Large intestine (tissue), 3 donors: Measurements from ENCODE around the gene CEND1. TPM values are rescaled to one million over a fixed set of nuclear protein-coding genes. Genes with fewer than 3 reads are reported as not detected.

ENCODE experiments used
- DNase-seq, 2 donors: peaks; one replicate each; pipeline versions ENCODE4 v3.0.0 to v3.0.0-alpha.2; 2013
- H3K27ac ChIP-seq: one replicate; pipeline ENCODE4 v1.5.1; 2013; ENCODE audit warnings: low read length
- H3K27me3 ChIP-seq: 2 replicates; pipeline ENCODE4 v1.6.1; 2013; ENCODE audit warnings: low read length; ENCODE audit not compliant: control insufficient read depth, insufficient read depth
- H3K36me3 ChIP-seq: 2 replicates; pipeline ENCODE4 v1.6.1; 2013; ENCODE audit warnings: low read length; ENCODE audit not compliant: control insufficient read depth, insufficient read depth
- H3K4me1 ChIP-seq: one replicate; pipeline ENCODE4 v1.6.1; 2013; ENCODE audit warnings: low read length; ENCODE audit not compliant: control insufficient read depth, insufficient read depth
- H3K4me3 ChIP-seq: one replicate; pipeline ENCODE4 v1.5.1; 2013; ENCODE audit warnings: low read length
- H3K9me3 ChIP-seq: one replicate; pipeline ENCODE4 v1.6.1; 2013; ENCODE audit warnings: mild to moderate bottlenecking, low read depth, low read length, moderate library complexity; ENCODE audit not compliant: control insufficient read depth
- WGBS: methylation state at CpG from one replicate; pipeline ENCODE4 v1.1.5; 2013; ENCODE audit warnings: low lambda C conversion rate; ENCODE audit not compliant: insufficient coverage; 5-methylcytosine and 5-hydroxymethylcytosine counted together
- polyA plus RNA-seq: library from polyadenylated mRNA; unstranded; fragments of 120-200 nt; gene quantifications from one replicate; pipeline ENCODE4 v1.2.1, GENCODE V29; 2013

CEND1 gene
- polyA plus RNA-seq, 1 donor: 2.0 TPM

GRCh38 chr11:773830-774229 is 16.1 kb downstream of the CEND1 start:
- Histone ChIP-seq H3K27ac (no peak overlapping the region), H3K36me3 (peaks cover 55% of the 10 kb centered on the region), H3K9me3 (no peaks in the 10 kb centered on the region), H3K4me3 (no peak overlapping the region), H3K27me3 (no peaks in the 10 kb centered on the region), H3K4me1 (peaks cover 20% of the 10 kb centered on the region)
- DNase-seq: no peak
- no CpG with 5 or more reads among the region's 9 CpGs for WGBS

GRCh38 chr11:773425-773824 is 16.5 kb downstream of the CEND1 start:
- Histone ChIP-seq H3K27ac (no peak overlapping the region), H3K36me3 (peaks cover 55% of the 10 kb centered on the region), H3K4me1 (peaks cover 16% of the 10 kb centered on the region), H3K4me3 (no peak overlapping the region), H3K27me3 (no peaks in the 10 kb centered on the region), H3K9me3 (no peaks in the 10 kb centered on the region)
- DNase-seq: no peak
- WGBS: no CpG with 5 or more reads among the region's 5 CpGs

- Histone ChIP-seq H3K4me1 (peaks cover 11% of the 10 kb centered on the region), H3K4me3 (no peak overlapping the region), H3K9me3 (no peaks in the 10 kb centered on the region), H3K27me3 (no peaks in the 10 kb centered on the region), H3K27ac (no peak overlapping the region), H3K36me3 (peaks cover 55% of the 10 kb centered on the region)
- WGBS: no CpG with 5 or more reads among the region's 34 CpGs
- DNase-seq: no peak
Measured at GRCh38 chr11:772429-773390, 17.2 kb downstream of the CEND1 start.

GRCh38 chr11:771617-772204 is 18.2 kb downstream of the CEND1 start:
- Histone ChIP-seq H3K4me1 (peaks cover 11% of the 10 kb centered on the region), H3K27ac (no peak overlapping the region), H3K27me3 (no peaks in the 10 kb centered on the region), H3K36me3 (peaks cover 63% of the 10 kb centered on the region), H3K4me3 (no peak overlapping the region), H3K9me3 (no peaks in the 10 kb centered on the region)
- no peak for DNase-seq
- no CpG with 5 or more reads among the region's 15 CpGs for WGBS

- H3K4me3 ChIP-seq: no peak overlapping the region
- DNase-seq: no peak
- no peaks in the 10 kb centered on the region for H3K27me3 ChIP-seq
- no CpG with 5 or more reads among the region's 32 CpGs for WGBS
- H3K9me3 ChIP-seq: no peaks in the 10 kb centered on the region
- no peak overlapping the region for H3K27ac ChIP-seq
- peaks cover 71% of the 10 kb centered on the region for H3K36me3 ChIP-seq
- H3K4me1 ChIP-seq: peaks cover 7% of the 10 kb centered on the region
Measured at GRCh38 chr11:770642-771616, 19.0 kb downstream of the CEND1 start.

- Histone ChIP-seq H3K27me3 (no peaks in the 10 kb centered on the region), H3K4me1 (peaks cover 2% of the 10 kb centered on the region), H3K36me3 (peaks cover 75% of the 10 kb centered on the region), H3K4me3 (no peak overlapping the region), H3K27ac (no peak overlapping the region), H3K9me3 (no peaks in the 10 kb centered on the region)
- no peak for DNase-seq
- no CpG with 5 or more reads among the region's 23 CpGs for WGBS
Measured at GRCh38 chr11:769887-770641, 19.8 kb downstream of the CEND1 start.

GRCh38 chr11:767238-767637 is 22.7 kb downstream of the CEND1 start:
- H3K27me3 ChIP-seq: no peaks in the 10 kb centered on the region
- DNase-seq: no peak
- peaks cover 72% of the 10 kb centered on the region for H3K36me3 ChIP-seq
- H3K27ac ChIP-seq: no peak overlapping the region
- WGBS: no CpG with 5 or more reads among the region's 11 CpGs
- no peak overlapping the region for H3K4me3 ChIP-seq
- H3K4me1 ChIP-seq: peaks cover 12% of the 10 kb centered on the region
- H3K9me3 ChIP-seq: no peaks in the 10 kb centered on the region

- H3K9me3 ChIP-seq: no peaks in the 10 kb centered on the region
- DNase-seq: no peak
- H3K27ac ChIP-seq: no peak overlapping the region
- no peaks in the 10 kb centered on the region for H3K27me3 ChIP-seq
- no peak overlapping the region for H3K4me3 ChIP-seq
- WGBS: no CpG with 5 or more reads among the region's 2 CpGs
- H3K36me3 ChIP-seq: peaks cover 74% of the 10 kb centered on the region
- peaks cover 14% of the 10 kb centered on the region for H3K4me1 ChIP-seq
Measured at GRCh38 chr11:766936-767210, 23.0 kb downstream of the CEND1 start.

- peaks cover 14% of the 10 kb centered on the region for H3K4me1 ChIP-seq
- no peak overlapping the region for H3K4me3 ChIP-seq
- H3K27me3 ChIP-seq: no peaks in the 10 kb centered on the region
- H3K9me3 ChIP-seq: no peaks in the 10 kb centered on the region
- H3K27ac ChIP-seq: no peak overlapping the region
- no peak for DNase-seq
- WGBS: no CpG with 5 or more reads among the region's 11 CpGs
- peaks cover 73% of the 10 kb centered on the region for H3K36me3 ChIP-seq
Measured at GRCh38 chr11:766106-766935, 23.6 kb downstream of the CEND1 start.
